Choroid plexus epithelial cell (primary cell): Measurements from ENCODE around the gene CPEB4.

ENCODE experiments used
- DNase-seq: peaks from one replicate; pipeline ENCODE4 v3.0.0-alpha.2; 2010; ENCODE audit warnings: low read depth
- H3K4me3 ChIP-seq: 2 replicates; pipeline ENCODE4 v1.5.1; 2011; ENCODE audit warnings: low read depth, mild to moderate bottlenecking, control low read depth, low read length, moderate library complexity
- TF ChIP-seq, protein P1 (sequence below): conservative IDR thresholded peaks from 2 replicates; pipeline ENCODE4 v1.5.1; 2011; ENCODE audit warnings: low read depth, mild to moderate bottlenecking, control low read depth, inconsistent platforms, low read length, moderate library complexity

CPEB4 gene

DNA sequence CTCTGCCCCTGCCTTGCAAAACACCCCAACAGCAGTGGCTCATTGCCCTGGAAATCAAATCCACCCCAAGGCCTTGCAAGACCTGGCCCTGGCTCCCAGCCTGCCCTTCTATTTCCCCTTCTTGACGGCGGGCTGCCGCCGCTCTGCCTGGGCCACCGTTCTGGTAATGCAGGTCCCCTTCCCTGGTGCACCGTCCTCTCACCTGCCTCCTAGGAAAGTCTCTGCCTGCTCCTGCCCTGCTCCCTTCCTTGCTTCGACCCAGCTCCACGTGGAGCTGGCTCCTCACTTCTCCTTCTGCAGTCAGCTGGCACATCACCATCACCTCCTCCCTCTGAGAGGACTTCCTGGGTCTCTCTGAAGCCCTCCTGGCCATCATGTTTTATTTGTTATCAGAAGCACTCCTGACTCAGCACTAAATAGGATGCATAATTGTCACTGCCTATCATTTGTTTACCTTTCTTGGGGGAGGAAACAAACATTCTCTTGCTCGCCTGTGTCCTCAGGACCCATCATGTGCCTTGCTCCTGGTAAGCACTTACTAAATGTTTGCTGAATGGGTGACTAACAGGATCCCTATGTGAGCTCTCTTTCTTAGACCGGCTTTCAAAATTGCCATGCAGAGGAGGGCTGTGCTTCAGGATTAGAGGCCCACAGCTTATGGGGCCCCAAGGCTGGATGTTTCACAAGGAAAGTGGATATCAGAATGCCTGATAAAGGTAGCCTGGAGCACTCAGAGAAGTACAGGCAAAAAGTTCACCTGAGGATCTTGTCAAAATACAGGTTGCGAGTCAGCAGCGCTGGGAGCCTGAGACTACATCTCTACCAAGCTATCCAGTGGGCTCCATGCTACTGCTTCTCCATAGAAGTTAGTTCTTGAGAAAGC lies 81.3 kb downstream of the CPEB4 start:
- peak; percentile 82 for DNase-seq
- TF ChIP-seq, protein P1, sequence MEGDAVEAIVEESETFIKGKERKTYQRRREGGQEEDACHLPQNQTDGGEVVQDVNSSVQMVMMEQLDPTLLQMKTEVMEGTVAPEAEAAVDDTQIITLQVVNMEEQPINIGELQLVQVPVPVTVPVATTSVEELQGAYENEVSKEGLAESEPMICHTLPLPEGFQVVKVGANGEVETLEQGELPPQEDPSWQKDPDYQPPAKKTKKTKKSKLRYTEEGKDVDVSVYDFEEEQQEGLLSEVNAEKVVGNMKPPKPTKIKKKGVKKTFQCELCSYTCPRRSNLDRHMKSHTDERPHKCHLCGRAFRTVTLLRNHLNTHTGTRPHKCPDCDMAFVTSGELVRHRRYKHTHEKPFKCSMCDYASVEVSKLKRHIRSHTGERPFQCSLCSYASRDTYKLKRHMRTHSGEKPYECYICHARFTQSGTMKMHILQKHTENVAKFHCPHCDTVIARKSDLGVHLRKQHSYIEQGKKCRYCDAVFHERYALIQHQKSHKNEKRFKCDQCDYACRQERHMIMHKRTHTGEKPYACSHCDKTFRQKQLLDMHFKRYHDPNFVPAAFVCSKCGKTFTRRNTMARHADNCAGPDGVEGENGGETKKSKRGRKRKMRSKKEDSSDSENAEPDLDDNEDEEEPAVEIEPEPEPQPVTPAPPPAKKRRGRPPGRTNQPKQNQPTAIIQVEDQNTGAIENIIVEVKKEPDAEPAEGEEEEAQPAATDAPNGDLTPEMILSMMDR = no peak
- no peak overlapping the region for H3K4me3 ChIP-seq

DNA sequence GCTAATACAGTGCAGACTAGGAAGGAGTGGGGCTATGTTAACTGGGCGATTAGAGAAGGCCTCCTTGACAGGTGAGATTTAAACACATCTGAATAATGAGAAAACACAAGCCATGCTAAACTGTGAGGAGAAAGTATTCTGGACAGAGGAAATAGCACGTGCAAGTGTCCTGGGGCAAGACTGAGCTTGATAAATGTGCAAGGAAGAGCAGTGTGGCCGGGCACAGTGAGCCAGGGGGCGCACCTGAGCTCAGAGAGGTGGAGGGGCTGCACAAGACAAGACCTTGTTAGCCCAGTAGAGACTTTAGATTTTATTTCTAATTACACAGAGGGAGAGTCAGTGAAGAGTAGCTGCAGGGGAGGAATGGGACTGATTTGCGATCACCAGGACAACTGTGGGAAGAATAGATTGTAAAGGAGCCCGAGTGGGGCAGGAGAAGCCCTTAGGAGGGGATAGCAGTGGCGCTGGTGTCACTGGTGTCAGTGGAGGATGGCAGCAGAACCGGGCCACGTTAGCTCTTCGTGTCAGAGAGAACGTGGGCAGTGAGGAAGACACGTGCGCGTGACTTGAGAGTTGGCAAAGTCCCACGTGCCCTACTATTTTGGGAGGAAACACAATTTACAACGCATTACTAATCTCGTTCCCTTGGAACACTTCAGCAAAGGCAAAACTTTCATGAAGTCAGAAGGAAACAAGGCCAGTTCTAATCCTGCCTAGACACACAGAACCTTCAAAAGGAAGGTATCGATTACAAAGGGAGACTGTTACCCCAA lies 82.9 kb downstream of the CPEB4 start:
- no peak overlapping the region for H3K4me3 ChIP-seq
- no peak for DNase-seq
- TF ChIP-seq, protein P1 = peak; percentile 9

DNA sequence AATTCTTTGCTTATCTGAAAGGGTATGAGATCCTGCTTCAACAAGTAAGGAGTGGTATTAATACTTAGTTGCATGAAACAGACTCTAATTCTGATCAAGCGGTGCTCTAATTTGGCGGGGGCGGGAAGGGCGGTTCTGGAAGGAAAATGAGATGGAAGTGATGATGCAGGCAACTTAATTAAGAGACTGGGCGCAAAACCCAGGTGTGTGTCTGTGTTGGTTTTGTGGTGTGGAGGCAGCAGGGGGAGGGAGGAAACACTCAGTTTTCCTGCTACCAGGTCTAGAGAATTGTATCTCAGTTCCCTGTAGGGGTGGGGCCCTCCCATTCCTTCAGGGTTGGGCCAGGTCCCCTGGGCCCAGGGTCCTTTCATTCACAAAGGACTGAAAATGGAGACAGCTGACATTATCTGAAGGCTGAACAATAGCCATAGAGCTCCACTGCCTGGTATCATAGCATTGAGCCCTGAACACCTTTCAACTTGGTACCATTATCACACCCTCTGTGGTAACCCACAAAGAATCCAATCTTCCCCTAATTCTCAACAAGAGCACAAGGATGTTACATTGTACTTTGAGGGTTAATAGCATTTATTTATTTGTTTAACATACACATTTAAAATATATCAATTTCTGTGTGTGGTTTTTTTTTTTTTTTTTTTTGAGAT lies 83.7 kb downstream of the CPEB4 start:
- no peak overlapping the region for H3K4me3 ChIP-seq
- TF ChIP-seq, protein P1 = no peak
- no peak for DNase-seq

DNA sequence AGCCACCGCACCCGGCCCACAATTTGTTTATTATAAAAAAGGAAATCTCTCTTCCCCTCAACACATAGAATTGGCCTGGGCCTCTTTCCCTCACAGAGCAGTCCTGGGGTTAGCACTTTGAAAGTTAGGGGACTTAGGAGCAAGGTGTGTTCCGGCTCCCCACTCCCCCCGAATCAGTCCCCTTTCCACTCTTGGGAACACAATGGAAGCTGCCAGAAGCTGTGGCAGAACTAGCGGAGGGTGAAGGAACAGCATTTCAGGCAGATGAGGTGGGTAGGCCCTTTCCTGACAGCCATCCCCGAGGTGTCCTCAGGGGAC lies 84.4 kb downstream of the CPEB4 start:
- no peak for DNase-seq
- H3K4me3 ChIP-seq = peak overlapping the region; percentile 52
- TF ChIP-seq, protein P1 = no peak

DNA sequence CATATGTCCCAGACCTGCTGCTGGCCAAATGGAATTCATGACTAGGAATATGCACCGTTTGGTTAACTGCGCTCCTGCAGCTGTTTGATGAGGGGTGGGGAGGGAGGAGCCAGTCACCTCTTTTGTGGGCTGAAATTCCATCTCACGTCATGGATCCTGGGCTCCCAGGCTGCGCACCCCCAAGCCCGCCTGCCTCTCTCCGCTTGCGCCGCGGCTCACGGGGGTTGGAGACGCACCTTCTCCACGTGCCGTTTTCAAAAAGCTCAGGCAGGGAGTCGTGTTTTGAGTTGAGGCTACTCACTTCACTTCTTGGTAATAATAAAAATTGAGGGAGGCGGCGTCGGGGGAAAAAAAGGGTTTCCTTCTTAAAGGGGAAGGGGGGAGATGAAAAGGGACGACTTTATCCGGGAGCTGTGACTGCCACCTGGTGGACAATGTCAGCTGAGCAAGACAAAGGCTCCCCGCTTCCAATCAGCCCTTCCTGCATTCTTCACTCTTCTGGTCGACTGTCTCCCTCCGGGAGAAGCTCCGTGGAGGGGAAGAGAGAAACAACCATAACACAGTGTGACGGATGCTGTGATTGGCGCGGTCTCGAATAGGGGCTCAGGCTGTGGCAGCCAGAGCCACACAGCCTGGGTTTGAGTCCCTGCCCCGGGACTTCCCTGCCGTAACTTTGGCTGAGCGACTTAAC lies 84.9 kb downstream of the CPEB4 start:
- H3K4me3 ChIP-seq = peak overlapping the region; percentile 52
- TF ChIP-seq, protein P1 = peak; percentile 89
- peak; percentile 89 for DNase-seq

DNA sequence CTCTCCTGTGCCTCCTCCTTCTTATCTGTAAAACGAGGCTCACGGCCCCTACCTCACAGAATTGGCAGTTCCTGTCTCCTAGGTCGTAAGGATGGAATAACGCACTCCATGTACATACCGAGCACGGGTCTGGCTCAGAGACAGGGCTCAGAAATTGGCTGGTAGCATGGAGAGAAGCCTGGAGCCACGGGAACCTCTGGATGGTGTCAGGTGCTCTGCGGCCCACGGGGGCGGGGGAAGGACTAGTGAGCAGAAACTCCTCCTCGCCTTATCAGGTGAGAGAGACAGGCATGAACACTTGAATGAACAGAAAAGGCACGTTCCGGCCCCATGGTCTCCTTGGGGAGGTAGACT lies 85.4 kb downstream of the CPEB4 start:
- DNase-seq = no peak
- TF ChIP-seq, protein P1 = no peak
- peak overlapping the region; percentile 52 for H3K4me3 ChIP-seq
